AG04449 (cell line): Measurements from ENCODE around the gene PRG2.
"Not testable (repeated sequence)": the region's sequence is repeated elsewhere in the genome, so short reads cannot be mapped to it uniquely, and the experiment has no call there.

Experiments used
- CTCF ChIA-PET: fragments of 350-600 bp; formaldehyde crosslinking; extraction: SDS; loops from one replicate; lab custom pipeline; 2021; ENCODE audit warnings: antibody characterized with exemption; lab: Yijun Ruan, JAX
- POLR2A ChIA-PET: fragments of 400-600, 350-600 bp; formaldehyde crosslinking; extraction: SDS; loops from one replicate; lab custom pipeline; 2020; ENCODE audit warnings: antibody characterized with exemption, inconsistent platforms; lab: Yijun Ruan, JAX
- DNase-seq: peaks from one replicate; pipeline ENCODE4 v3.0.0-alpha.2; 2010; ENCODE audit warnings: low read depth, low spot score
- H3K4me3 ChIP-seq: 2 replicates; pipeline ENCODE4 v1.5.1; 2011; ENCODE audit warnings: low read depth, mild to moderate bottlenecking, control low read depth, low read length
- CTCF ChIP-seq: IDR thresholded peaks from one replicate; pipeline ENCODE4 v1.5.1; 2011; ENCODE audit warnings: mild to moderate bottlenecking, moderate library complexity, low read length, control low read depth, inconsistent platforms; ENCODE audit not compliant: insufficient read depth; ENCODE audit errors: missing control alignments

Gene PRG2

DNA sequence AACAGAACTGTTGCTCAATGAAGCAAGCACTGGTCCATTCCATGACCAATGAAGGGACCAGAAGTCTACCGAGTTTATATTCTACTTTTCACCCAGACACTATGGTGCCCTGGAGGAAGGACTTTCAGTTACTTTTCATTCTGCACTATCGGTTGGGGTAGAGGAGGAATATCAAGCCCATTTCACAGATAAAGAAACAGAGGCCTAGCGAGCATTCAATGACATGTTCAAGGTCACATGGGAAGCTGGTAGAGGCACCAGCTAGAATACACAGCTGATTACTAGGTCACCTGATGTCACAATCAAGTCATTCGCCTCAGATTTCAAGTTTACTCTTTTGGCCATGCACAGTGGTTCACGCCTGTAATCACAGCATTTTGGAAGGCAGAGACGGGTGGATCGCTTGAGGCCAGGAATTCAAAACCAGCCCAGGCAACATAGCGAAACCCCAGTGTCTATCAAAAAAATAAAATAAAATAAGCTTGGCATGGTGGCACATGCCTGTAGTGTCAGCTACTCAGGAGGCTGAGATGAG, 17.6 kb upstream of the PRG2 start:
- ChIA-PET CTCF (interaction anchor here (0.9 kb wide), 1 partner anchor 11 kb away, joined by 3 read pairs; no protein-coding TSS in a partner anchor), POLR2A (no interaction called here)
- no peak overlapping the region for H3K4me3 ChIP-seq
- no peak for TF ChIP-seq CTCF
- no peak for DNase-seq

- no peak for TF ChIP-seq CTCF
- DNase-seq, result no peak
- H3K4me3 ChIP-seq, result no peak overlapping the region
- POLR2A ChIA-PET, result no interaction called here
- CTCF ChIA-PET, result no interaction called here
Observed at GRCh38 chr11:57407010-57407920, 16.8 kb upstream of the PRG2 start.

DNA sequence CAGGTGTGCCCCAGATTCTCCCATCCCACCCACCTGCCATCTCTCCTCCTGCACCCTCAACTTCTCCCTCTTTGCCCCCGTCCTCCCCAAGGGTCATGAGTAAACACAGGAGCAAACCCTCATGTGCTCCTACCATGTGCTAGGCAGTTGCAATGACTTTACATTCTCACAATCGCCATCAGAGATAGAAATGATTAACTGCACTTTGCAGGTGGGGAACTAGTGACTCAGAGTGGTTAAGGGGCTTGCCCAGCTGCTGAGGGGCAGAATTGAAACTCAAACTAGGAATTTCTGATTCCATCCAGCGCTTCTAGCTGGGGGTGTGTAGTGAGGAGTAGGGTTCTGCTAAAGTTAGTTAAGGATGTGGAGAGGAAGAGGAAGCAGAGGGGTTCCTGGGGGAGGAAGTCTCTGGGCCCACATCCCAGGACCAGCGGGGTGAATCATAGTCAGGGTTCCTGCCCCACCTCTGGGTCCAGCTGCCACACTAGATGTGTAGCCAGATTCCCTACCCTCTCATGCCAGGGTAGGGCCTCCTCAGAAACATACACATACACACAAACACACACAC, 16.0 kb upstream of the PRG2 start:
- TF ChIP-seq CTCF, result no peak
- CTCF ChIA-PET, result interaction anchor here (0.9 to 1.3 kb wide), 2 partner anchors 53 to 55 kb away, joined by 3 read pairs; no protein-coding TSS in a partner anchor
- DNase-seq, result no peak
- no peak overlapping the region for H3K4me3 ChIP-seq
- POLR2A ChIA-PET, result no interaction called here

DNA sequence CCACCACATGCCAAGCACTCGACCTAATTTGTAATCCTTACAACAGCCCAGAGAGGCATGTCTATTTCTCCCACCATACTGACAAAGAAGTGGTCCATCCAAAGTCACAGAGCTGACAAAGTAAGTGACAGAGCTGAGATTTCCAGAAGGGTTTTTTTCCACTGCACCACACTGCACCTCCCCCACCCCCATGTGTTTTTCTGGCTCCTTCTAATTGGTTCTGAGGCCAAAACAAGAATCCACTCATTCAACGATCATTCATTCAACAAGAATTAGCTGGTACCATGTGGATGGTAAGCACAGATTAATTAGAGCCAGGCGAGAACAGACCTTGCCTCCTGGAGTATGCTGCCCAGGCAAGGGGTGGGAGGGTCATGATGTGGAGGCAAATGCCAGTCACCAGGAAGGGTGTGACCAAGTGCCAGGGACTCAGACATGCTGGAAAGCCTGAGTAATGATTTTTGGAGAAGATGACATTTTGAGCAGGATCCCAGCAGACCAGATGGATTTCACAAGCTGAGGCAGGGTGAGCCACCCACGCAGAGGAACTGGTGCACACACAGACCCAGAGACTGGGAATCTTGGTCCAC, 14.9 kb upstream of the PRG2 start:
- H3K4me3 ChIP-seq, result no peak overlapping the region
- CTCF ChIA-PET, result interaction anchor here (1.3 kb wide), 1 partner anchor 54 kb away, joined by 3 read pairs; no protein-coding TSS in a partner anchor
- POLR2A ChIA-PET, result no interaction called here
- DNase-seq, result no peak
- no peak for TF ChIP-seq CTCF

- no peak for DNase-seq
- no peak for TF ChIP-seq CTCF
- POLR2A ChIA-PET, result no interaction called here
- H3K4me3 ChIP-seq, result no peak overlapping the region
- CTCF ChIA-PET, result no interaction called here
Observed at GRCh38 chr11:57403802-57404147, 13.3 kb upstream of the PRG2 start.

DNA sequence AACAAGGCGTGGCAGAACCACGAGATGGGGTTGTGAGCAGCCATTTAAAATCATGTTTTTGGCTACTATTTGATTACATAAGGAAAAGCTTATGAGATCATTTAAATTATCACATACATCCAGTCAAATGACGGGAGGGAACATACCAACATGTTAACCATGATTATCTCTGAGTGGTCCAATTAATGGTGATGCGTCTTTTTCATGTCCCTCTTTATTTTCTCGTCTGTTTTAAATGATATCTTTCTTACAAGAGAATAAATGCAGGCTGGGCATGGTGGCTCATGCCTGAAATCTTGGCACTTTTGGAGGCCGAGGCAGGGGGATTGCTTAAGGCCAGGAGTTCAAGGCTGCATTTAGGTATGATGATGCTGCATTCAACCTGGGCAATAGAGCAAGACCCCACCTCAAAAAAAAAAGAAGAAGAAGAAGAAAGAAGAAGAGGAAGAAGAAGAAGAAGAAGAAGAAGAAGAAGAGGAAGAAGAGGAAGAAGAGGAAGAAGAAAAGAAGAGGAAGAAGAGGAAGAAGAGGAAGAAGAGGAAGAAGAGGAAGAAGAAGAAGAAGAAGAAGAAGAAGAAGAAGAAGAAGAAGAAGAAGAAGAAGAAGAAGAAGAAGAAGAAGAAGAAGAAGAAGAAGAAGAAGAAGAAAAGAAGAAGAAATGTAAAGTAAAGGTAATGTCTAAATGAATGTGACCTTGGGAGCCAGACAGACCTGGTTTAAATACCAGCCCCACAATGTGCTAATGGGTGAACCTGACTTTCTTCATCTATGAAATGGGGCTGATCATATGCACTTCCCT, 12.8 kb upstream of the PRG2 start:
- H3K4me3 ChIP-seq, DNase-seq, POLR2A ChIA-PET: not testable (repeated sequence)
- CTCF ChIA-PET, result interaction anchor here (1.3 kb wide), 1 partner anchor 78 kb away, joined by 4 read pairs; no protein-coding TSS in a partner anchor
